ENCODE data around the gene GSE1.

The GSE1 gene

GRCh38 chr16:85710732-85711131, 97.6 kb downstream of the GSE1 start:
- Histone ChIP-seq H3K4me1 (ENCODE audit: control insufficient read depth, insufficient read depth, low read length) (no peaks in the 10 kb centered on the region), H3K36me3 (ENCODE audit: control insufficient read depth, insufficient read depth, low read length) (no peaks in the 10 kb centered on the region; the same call in 1 of the 2 replicates), H3K27me3 (ENCODE audit: control insufficient read depth, insufficient read depth, low read length) (0 out of 2 replicates have a peak, but pooled peaks cover 2% of the 10 kb centered on the region), H3K4me3 (ENCODE audit: low read length) (no peak overlapping the region), H3K9me3 (ENCODE audit: control insufficient read depth, insufficient read depth, low read length) (no peaks in the 10 kb centered on the region), H3K27ac (ENCODE audit: low read length) (no peak overlapping the region)
- no peak for DNase-seq (ENCODE audit: low read depth, low spot score)
- no CpG with 5 or more reads among the region's 9 CpGs for WGBS (ENCODE audit: insufficient coverage, insufficient read length)

GRCh38 chr16:85711982-85712587, 99.0 kb downstream of the GSE1 start:
- WGBS (ENCODE audit: insufficient coverage, insufficient read length), result no CpG with 5 or more reads among the region's 6 CpGs
- no peak for DNase-seq (ENCODE audit: low read depth, low spot score)
- H3K9me3 ChIP-seq (ENCODE audit: control insufficient read depth, insufficient read depth, low read length), result no peaks in the 10 kb centered on the region
- no peaks in the 10 kb centered on the region; the same call in 1 of the 2 replicates for H3K36me3 ChIP-seq (ENCODE audit: control insufficient read depth, insufficient read depth, low read length)
- no peak overlapping the region for H3K27ac ChIP-seq (ENCODE audit: low read length)
- H3K27me3 ChIP-seq (ENCODE audit: control insufficient read depth, insufficient read depth, low read length), result 0 out of 2 replicates have a peak, but pooled peaks cover 2% of the 10 kb centered on the region
- H3K4me3 ChIP-seq (ENCODE audit: low read length), result no peak overlapping the region
- no peaks in the 10 kb centered on the region for H3K4me1 ChIP-seq (ENCODE audit: control insufficient read depth, insufficient read depth, low read length)

GRCh38 chr16:85712801-85713200, 99.7 kb downstream of the GSE1 start:
- WGBS (ENCODE audit: insufficient coverage, insufficient read length), result no CpG with 5 or more reads among the region's 9 CpGs
- H3K36me3 ChIP-seq (ENCODE audit: control insufficient read depth, insufficient read depth, low read length), result no peaks in the 10 kb centered on the region; the same call in 1 of the 2 replicates
- no peak overlapping the region for H3K27ac ChIP-seq (ENCODE audit: low read length)
- no peaks in the 10 kb centered on the region for H3K9me3 ChIP-seq (ENCODE audit: control insufficient read depth, insufficient read depth, low read length)
- DNase-seq (ENCODE audit: low read depth, low spot score), result no peak
- no peaks in the 10 kb centered on the region for H3K4me1 ChIP-seq (ENCODE audit: control insufficient read depth, insufficient read depth, low read length)
- H3K27me3 ChIP-seq (ENCODE audit: control insufficient read depth, insufficient read depth, low read length), result 0 out of 2 replicates have a peak, but pooled peaks cover 2% of the 10 kb centered on the region
- no peak overlapping the region for H3K4me3 ChIP-seq (ENCODE audit: low read length)

- H3K36me3 ChIP-seq (ENCODE audit: control insufficient read depth, insufficient read depth, low read length), result no peaks in the 10 kb centered on the region
- H3K4me3 ChIP-seq (ENCODE audit: low read length), result no peak overlapping the region
- H3K9me3 ChIP-seq (ENCODE audit: control insufficient read depth, insufficient read depth, low read length), result no peaks in the 10 kb centered on the region
- DNase-seq (ENCODE audit: low read depth, low spot score), result no peak
- H3K27ac ChIP-seq (ENCODE audit: low read length), result no peak overlapping the region
- no peaks in the 10 kb centered on the region for H3K4me1 ChIP-seq (ENCODE audit: control insufficient read depth, insufficient read depth, low read length)
- WGBS (ENCODE audit: insufficient coverage, insufficient read length), result no CpG with 5 or more reads among the region's 22 CpGs
- H3K27me3 ChIP-seq (ENCODE audit: control insufficient read depth, insufficient read depth, low read length), result 0 out of 2 replicates have a peak, but pooled peaks cover 2% of the 10 kb centered on the region
These were observed 102.3 kb downstream of the GSE1 start for GRCh38 chr16:85715169-85716021.

- no CpG with 5 or more reads among the region's 9 CpGs for WGBS (ENCODE audit: insufficient coverage, insufficient read length)
- Histone ChIP-seq H3K36me3 (ENCODE audit: control insufficient read depth, insufficient read depth, low read length) (no peaks in the 10 kb centered on the region), H3K9me3 (ENCODE audit: control insufficient read depth, insufficient read depth, low read length) (no peaks in the 10 kb centered on the region), H3K4me3 (ENCODE audit: low read length) (no peak overlapping the region), H3K27me3 (ENCODE audit: control insufficient read depth, insufficient read depth, low read length) (0 out of 2 replicates have a peak, but pooled peaks cover 2% of the 10 kb centered on the region), H3K4me1 (ENCODE audit: control insufficient read depth, insufficient read depth, low read length) (no peaks in the 10 kb centered on the region), H3K27ac (ENCODE audit: low read length) (no peak overlapping the region)
- no peak for DNase-seq (ENCODE audit: low read depth, low spot score)
These were observed 103.0 kb downstream of the GSE1 start for GRCh38 chr16:85716022-85716679.

- Histone ChIP-seq H3K27ac (ENCODE audit: low read length) (no peak overlapping the region), H3K4me1 (ENCODE audit: control insufficient read depth, insufficient read depth, low read length) (no peaks in the 10 kb centered on the region), H3K4me3 (ENCODE audit: low read length) (no peak overlapping the region), H3K27me3 (ENCODE audit: control insufficient read depth, insufficient read depth, low read length) (0 out of 2 replicates have a peak, but pooled peaks cover 2% of the 10 kb centered on the region), H3K9me3 (ENCODE audit: control insufficient read depth, insufficient read depth, low read length) (no peaks in the 10 kb centered on the region), H3K36me3 (ENCODE audit: control insufficient read depth, insufficient read depth, low read length) (no peaks in the 10 kb centered on the region)
- WGBS (ENCODE audit: insufficient coverage, insufficient read length), result no CpG with 5 or more reads among the region's 3 CpGs
- no peak for DNase-seq (ENCODE audit: low read depth, low spot score)
These were observed 103.5 kb downstream of the GSE1 start for GRCh38 chr16:85716680-85717038.

- no CpG with 5 or more reads among the region's 21 CpGs for WGBS (ENCODE audit: insufficient coverage, insufficient read length)
- Histone ChIP-seq H3K36me3 (ENCODE audit: control insufficient read depth, insufficient read depth, low read length) (no peaks in the 10 kb centered on the region), H3K4me3 (ENCODE audit: low read length) (no peak overlapping the region), H3K9me3 (ENCODE audit: control insufficient read depth, insufficient read depth, low read length) (no peaks in the 10 kb centered on the region), H3K4me1 (ENCODE audit: control insufficient read depth, insufficient read depth, low read length) (no peaks in the 10 kb centered on the region), H3K27me3 (ENCODE audit: control insufficient read depth, insufficient read depth, low read length) (0 out of 2 replicates have a peak, but pooled peaks cover 2% of the 10 kb centered on the region), H3K27ac (ENCODE audit: low read length) (no peak overlapping the region)
- DNase-seq (ENCODE audit: low read depth, low spot score), result no peak
These were observed 104.5 kb downstream of the GSE1 start for GRCh38 chr16:85717393-85718152.

- H3K27me3 ChIP-seq (ENCODE audit: control insufficient read depth, insufficient read depth, low read length), result 0 out of 2 replicates have a peak, but pooled peaks cover 2% of the 10 kb centered on the region
- H3K27ac ChIP-seq (ENCODE audit: low read length), result no peak overlapping the region
- H3K9me3 ChIP-seq (ENCODE audit: control insufficient read depth, insufficient read depth, low read length), result no peaks in the 10 kb centered on the region
- no peak overlapping the region for H3K4me3 ChIP-seq (ENCODE audit: low read length)
- H3K36me3 ChIP-seq (ENCODE audit: control insufficient read depth, insufficient read depth, low read length), result no peaks in the 10 kb centered on the region
- H3K4me1 ChIP-seq (ENCODE audit: control insufficient read depth, insufficient read depth, low read length), result no peaks in the 10 kb centered on the region
- DNase-seq (ENCODE audit: low read depth, low spot score), result no peak
- no CpG with 5 or more reads among the region's 6 CpGs for WGBS (ENCODE audit: insufficient coverage, insufficient read length)
These were observed 105.0 kb downstream of the GSE1 start for GRCh38 chr16:85718153-85718477.

- DNase-seq (ENCODE audit: low read depth, low spot score), result no peak
- no peaks in the 10 kb centered on the region for H3K4me1 ChIP-seq (ENCODE audit: control insufficient read depth, insufficient read depth, low read length)
- no peak overlapping the region for H3K27ac ChIP-seq (ENCODE audit: low read length)
- WGBS (ENCODE audit: insufficient coverage, insufficient read length), result no CpG with 5 or more reads among the region's 11 CpGs
- no peaks in the 10 kb centered on the region for H3K9me3 ChIP-seq (ENCODE audit: control insufficient read depth, insufficient read depth, low read length)
- no peak overlapping the region for H3K4me3 ChIP-seq (ENCODE audit: low read length)
- 0 out of 2 replicates have a peak, but pooled peaks cover 2% of the 10 kb centered on the region for H3K27me3 ChIP-seq (ENCODE audit: control insufficient read depth, insufficient read depth, low read length)
- H3K36me3 ChIP-seq (ENCODE audit: control insufficient read depth, insufficient read depth, low read length), result no peaks in the 10 kb centered on the region
These were observed 105.6 kb downstream of the GSE1 start for GRCh38 chr16:85718682-85719081.
